GM10266 (cell line): ENCODE data around the gene TMEM178B.

ENCODE experiments used
- DNase-seq: peaks from one replicate; pipeline ENCODE4 v3.0.0; 2012; ENCODE audit errors: extremely low spot score
- CTCF ChIP-seq: IDR thresholded peaks from 2 replicates; pipeline ENCODE4 v1.5.1; 2012; ENCODE audit warnings: mild to moderate bottlenecking, low read depth; ENCODE audit not compliant: control insufficient read depth, insufficient read depth; ENCODE audit errors: missing control alignments

Gene TMEM178B

GRCh38 chr7:141486959-141487358 lies 413.1 kb downstream of the TMEM178B start:
- TF ChIP-seq CTCF, result no peak
- DNase-seq, result no peak

GRCh38 chr7:141490474-141490873 lies 416.6 kb downstream of the TMEM178B start:
- no peak for DNase-seq
- no peak for TF ChIP-seq CTCF

- no peak for DNase-seq
- TF ChIP-seq CTCF, result no peak
These were observed 421.2 kb downstream of the TMEM178B start for GRCh38 chr7:141495057-141495456.

GRCh38 chr7:141497391-141497790 lies 423.5 kb downstream of the TMEM178B start:
- DNase-seq, result no peak
- TF ChIP-seq CTCF, result no peak

GRCh38 chr7:141500608-141501007 lies 426.7 kb downstream of the TMEM178B start:
- no peak for DNase-seq
- no peak for TF ChIP-seq CTCF

GRCh38 chr7:141501451-141501850 lies 427.6 kb downstream of the TMEM178B start:
- no peak for DNase-seq
- no peak for TF ChIP-seq CTCF

GRCh38 chr7:141511316-141511675 lies 437.4 kb downstream of the TMEM178B start:
- no peak for DNase-seq
- TF ChIP-seq CTCF, result no peak
